Inflammatory macrophage treated with lipopolysaccharide for 4 hours (primary cell): ENCODE data around the gene PIKFYVE.
"Not testable (repeated sequence)": the region's sequence is repeated elsewhere in the genome, so short reads cannot be mapped to it uniquely, and the experiment has no call there.

Experiments
- DNase-seq: peaks from one replicate; pipeline ENCODE4 v3.0.0-alpha.2; 2020

The PIKFYVE gene

GRCh38 chr2:208255557-208256106 is 10.4 kb upstream of the PIKFYVE start:
- no peak for DNase-seq

DNA sequence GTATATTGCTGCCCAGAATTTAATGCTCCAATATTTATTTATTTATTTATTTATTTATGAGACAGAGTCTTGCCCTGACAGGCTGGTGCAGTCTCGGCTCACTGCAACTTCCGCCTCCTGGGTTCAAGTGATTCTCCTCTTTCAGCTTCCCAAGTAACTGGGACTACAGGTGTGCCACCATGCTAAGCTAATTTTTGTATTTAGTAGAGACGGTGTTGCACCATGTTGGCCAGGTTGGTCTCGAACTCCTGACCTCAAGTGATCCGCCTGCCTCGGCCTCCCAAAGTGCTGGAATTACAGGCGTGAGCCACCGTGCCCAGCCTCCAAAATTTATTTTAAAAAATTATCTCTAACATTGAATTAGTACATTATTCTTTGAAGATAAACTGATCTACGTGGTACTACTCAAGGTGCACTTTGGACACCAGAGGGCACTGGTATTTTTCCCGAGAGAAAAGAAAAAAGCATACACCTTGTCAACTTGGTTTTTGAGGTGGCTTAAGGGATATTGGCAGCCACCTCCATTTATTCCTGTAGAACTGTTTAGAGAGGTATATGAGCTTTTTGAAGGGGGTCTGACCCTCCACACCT is 9.8 kb upstream of the PIKFYVE start:
- no peak for DNase-seq

DNA sequence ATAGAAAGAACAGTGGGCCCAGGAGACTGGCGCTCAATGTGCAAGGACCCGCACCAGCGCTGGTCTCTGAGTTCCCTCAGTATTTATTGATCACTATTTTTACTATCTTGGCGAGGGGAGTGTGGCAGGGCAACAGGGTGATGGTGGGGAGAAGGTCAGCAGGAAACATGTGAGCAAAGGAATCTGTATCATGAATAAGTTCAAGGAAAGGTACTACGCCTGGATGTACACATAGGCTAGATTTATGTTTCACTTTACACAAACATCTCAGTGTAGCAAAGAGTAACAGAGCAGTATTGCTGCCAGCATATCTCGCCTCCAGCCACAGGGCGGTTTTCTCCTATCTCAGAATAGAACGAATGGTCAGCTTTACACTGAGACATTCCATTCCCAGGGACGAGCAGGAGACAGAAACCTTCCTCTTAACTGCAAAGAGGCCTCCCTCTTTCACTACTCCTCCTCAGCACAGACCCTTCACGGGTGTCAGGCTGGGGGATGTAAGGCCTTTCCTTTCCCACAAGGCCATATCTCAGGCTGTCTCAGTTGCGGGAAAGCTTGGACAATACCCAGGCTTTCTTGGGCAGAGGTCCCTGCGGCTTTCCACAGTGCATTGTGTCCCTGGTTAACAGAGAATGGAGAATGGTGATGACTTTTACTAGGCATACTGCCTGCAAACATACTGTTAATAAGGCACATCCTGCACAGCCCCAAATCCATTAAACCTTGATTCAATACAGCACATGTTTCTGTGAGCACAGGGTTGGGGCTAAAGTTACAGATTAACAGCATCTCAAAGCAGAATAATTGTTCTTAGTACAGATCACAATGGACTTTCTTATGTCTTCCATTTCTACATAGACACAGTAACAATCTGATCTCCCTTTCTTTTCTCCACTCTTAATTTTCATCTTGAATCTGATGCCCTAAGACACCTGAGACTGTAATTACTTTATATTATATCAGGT is 8.9 kb upstream of the PIKFYVE start:
- DNase-seq = not testable (repeated sequence)

DNA sequence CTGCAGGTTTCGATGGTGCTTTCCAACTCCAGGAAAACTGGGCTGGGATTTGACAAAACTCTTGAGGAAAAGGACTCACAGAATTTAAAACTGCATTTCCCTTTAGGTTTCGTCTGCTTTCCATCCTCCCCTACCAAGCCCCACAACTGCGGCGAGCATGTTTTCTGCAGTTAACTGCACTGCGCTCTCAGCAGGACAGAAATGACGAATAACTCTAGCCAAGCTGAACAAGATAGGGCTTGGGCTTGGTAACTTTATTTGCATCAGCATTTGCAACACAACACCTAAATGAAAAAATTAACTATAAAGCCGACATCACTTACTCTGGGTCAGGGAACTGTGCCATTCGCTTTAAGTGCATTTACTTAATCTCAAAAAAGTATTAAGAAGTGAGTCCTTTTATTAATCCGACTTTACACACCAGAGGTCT is 669 bp upstream of the PIKFYVE start:
- DNase-seq = peak; percentile 26

GRCh38 chr2:208266553-208266893 is 468 bp downstream of the PIKFYVE start:
- DNase-seq = peak; percentile 23

DNA sequence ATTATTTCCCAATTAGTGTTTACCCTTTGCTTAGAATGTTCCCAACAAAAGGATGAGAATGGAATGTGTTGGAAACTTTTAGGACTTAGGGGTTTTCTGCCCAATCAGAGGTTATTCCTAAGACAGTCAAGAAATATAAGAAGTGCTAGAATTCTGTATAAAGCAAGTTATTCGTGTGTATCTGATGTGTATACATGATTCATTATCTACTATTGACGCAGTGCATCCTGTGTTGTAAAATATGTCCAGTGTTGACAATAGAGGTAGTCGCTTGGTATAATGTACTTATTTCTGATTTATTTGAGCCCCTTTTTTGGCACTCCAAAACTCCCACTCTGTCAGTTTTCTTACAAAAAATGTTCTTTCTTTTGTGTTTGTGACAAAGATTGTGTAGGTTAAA is 881 bp downstream of the PIKFYVE start:
- DNase-seq = peak; percentile 34

DNA sequence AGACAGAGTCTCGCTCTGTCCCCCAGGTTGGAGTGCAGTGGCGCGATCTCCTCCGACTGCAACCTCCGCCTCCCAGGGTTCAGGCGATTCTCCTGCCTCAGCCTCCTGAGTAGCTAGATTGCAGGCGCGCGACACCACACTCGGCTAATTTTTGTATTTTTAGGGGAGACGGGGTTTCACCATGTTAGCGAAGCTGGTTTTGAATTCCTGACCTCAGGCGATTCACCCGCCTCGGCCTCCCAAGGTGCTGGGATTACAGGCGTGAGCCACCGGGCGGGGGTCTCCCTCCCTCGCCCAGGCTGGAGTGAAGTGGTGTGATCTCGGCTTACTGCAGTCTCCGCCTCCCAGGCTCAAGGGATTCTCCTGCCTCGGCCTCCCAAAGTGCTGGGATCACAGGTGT is 1.5 kb downstream of the PIKFYVE start:
- DNase-seq = not testable (repeated sequence)

GRCh38 chr2:208268156-208268952 is 2.3 kb downstream of the PIKFYVE start:
- DNase-seq = peak; percentile 39

DNA sequence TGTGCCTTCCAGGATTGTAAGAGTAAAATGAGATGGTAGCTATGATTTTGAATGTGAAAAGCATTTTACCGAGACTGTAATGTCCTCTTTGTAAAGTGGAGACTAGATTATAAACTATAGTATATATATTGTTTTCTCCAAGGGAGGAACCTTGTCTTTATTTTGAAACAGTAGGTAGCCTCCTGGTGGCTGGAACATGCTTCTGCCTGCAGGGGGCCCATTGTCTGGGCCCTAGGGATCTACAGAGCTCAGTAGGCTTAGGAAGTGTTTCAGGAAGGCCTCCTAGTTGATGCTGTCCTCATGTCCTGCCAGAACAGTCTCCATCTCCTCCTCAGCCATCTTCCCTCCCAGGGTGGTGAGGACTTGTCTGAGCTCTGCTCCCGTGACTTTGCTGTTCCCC is 3.0 kb downstream of the PIKFYVE start:
- no peak for DNase-seq

- no peak for DNase-seq
Measured at GRCh38 chr2:208274748-208275147, 8.7 kb downstream of the PIKFYVE start.

- DNase-seq = no peak
Measured at GRCh38 chr2:208278549-208278948, 12.5 kb downstream of the PIKFYVE start.

- no peak for DNase-seq
Measured at GRCh38 chr2:208279236-208279635, 13.2 kb downstream of the PIKFYVE start.

GRCh38 chr2:208280234-208280633 is 14.2 kb downstream of the PIKFYVE start:
- no peak for DNase-seq

DNA sequence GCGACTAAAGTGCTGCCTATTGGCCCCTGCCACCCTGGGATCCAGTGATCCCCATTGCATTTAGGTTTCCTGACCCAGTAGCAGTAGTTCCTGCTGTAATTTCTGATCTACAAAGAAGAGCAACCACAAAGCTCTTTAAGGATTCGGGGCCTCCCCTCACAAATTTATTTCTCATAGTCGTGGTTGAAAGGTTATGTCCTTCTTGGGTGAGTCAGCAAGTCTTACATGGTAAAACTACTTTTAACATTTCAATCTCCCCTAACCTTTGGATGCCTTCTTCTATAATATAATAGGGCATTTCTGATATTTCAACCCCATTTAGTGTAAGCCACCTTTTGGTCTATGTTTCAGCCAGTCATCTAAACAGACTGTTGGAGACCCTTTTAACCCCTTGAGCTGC is 14.9 kb downstream of the PIKFYVE start:
- no peak for DNase-seq

- DNase-seq = peak; percentile 7
Measured at GRCh38 chr2:208285853-208286252, 19.8 kb downstream of the PIKFYVE start.

- DNase-seq = peak; percentile 25
Measured at GRCh38 chr2:208294482-208295024, 28.5 kb downstream of the PIKFYVE start.

DNA sequence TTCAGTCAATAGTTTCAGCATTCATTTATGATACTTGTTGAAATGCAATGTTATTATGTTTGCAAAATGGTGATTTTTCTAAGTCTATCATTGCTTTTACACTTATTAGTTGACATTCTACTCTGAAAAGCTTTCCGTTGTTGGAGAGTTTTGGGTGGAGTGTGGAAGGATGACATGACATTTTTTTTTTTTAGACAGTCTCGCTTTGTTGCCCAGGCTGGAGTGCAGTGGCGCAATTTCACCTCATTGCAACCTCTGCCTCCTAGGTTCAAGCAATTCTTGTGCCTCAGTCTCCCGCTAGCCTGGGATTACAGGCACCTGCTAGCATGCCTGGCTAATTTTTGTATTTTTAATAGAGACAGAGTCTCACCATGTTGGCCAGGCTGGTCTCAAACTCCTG is 29.8 kb downstream of the PIKFYVE start:
- no peak for DNase-seq

DNA sequence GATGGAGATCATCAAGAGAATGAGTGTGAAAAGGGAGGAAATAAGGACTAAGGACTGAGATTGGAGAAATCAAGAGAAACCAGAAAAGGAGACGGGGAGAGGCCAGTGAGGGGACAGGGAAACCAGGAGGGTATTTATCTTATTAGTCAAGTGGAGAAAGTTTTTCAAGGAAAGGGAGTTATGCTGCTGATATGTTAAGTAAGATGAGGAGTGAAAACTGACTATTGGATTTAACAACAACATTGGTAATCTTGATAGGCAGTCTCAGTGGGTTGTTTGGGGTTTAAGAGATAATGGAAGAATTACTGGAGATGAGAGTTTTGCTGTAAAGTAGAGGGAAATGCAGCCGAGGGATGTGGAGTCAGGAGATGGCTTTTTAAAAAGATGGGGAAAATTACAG is 30.6 kb downstream of the PIKFYVE start:
- DNase-seq = no peak

- DNase-seq = peak; percentile 2
Measured at GRCh38 chr2:208297961-208298360, 31.9 kb downstream of the PIKFYVE start.

DNA sequence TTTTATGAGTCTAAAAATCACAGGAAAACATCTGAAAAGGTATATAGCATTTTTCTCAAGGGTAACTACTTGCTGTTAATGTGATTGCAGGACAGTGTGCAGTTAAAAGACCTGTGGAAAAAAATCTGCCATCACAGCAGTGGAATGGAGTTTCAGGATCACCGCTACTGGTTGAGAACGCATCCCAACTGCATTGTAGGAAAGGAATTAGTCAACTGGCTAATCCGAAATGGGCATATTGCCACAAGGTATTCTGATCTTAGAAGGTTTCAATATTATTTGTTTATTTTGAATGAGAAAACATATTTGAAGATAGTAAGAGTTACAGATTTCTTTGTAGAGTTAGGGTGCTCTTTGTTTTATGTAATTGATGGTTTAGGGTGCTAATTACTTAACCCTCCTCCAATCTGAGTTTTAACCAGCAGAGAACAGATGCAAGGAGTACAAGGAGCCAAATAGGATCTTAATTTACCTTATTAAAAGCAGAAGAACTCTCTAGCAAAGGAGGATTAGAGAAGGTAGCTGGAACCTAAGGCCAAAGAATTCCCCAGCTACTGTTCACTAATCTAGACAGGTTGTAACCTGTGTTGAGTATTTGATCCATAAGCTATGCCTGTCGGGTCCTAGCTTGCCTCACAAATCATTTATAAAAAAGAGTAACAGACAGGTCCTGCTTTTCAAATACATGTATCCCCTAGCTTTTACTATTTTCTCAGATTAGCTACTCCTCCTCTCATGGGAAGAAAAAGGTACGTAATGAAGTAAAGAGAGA is 35.0 kb downstream of the PIKFYVE start:
- DNase-seq = no peak

DNA sequence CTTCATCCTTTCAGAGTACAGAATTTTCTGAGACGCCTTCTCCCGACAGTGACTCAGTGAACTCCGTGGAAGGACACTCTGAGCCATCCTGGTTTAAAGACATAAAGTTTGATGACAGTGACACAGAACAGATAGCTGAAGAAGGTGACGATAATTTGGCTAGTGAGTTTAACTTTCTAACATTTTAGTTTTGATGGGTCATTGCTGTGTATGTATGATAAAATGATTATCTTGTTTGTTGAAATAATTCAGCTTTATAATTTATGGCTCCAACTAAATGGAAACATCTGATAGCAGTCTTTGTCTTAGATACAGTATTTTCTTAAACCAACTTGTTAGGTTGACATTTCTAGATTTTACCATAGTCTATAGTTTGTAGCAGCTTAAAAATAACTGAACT is 38.1 kb downstream of the PIKFYVE start:
- no peak for DNase-seq

GRCh38 chr2:208304695-208305094 is 38.6 kb downstream of the PIKFYVE start:
- no peak for DNase-seq
